GM23338 (cell line): ENCODE data around the gene ERP27. TPM values are rescaled to one million over a fixed set of nuclear protein-coding genes. Genes with fewer than 3 reads are reported as not detected.

ENCODE experiments used
- ATAC-seq: fragments of 200-7000 bp; cut with Tn5 transposase; 3 replicates; pipeline ENCODE4 v1.9.1; 2020
- DNase-seq: peaks from one replicate; pipeline ENCODE4 v3.0.0-alpha.2; 2015; ENCODE audit warnings: low spot score
- H2AFZ ChIP-seq: fragments of 200-600 bp; sonication (generic); 2 replicates; pipeline ENCODE4 v1.8.0; 2016; ENCODE audit warnings: antibody characterized with exemption, mild to moderate bottlenecking, moderate library complexity
- H3F3A ChIP-seq: fragments of 200-600 bp; sonication (generic); replicated peaks from 2 replicates; pipeline ENCODE4 v1.8.0; 2017; ENCODE audit warnings: antibody characterized with exemption, mixed run types, low read depth
- H3K27ac ChIP-seq: fragments of 200-600 bp; sonication (generic); 2 replicates; pipeline ENCODE4 v1.6.1; 2016; ENCODE audit warnings: low read depth
- H3K27me3 ChIP-seq: fragments of 200-600 bp; sonication (generic); 2 replicates; pipeline ENCODE4 v1.8.0; 2016; ENCODE audit warnings: mild to moderate bottlenecking, mixed run types, moderate library complexity; ENCODE audit not compliant: insufficient read depth
- H3K36me3 ChIP-seq: fragments of 200-600 bp; sonication (generic); 2 replicates; pipeline ENCODE4 v1.8.0; 2016; ENCODE audit warnings: mild to moderate bottlenecking; ENCODE audit not compliant: insufficient read depth
- H3K4me1 ChIP-seq: fragments of 200-600 bp; sonication (generic); 2 replicates; pipeline ENCODE4 v1.8.0; 2016; ENCODE audit warnings: mild to moderate bottlenecking, moderate library complexity; ENCODE audit not compliant: insufficient read depth
- H3K4me2 ChIP-seq: fragments of 200-600 bp; sonication (generic); 2 replicates; pipeline ENCODE4 v1.7.1; 2017; ENCODE audit warnings: mixed run types
- H3K4me3 ChIP-seq: fragments of 200-600 bp; sonication (generic); 2 replicates; pipeline ENCODE4 v1.6.1; 2016; ENCODE audit warnings: mixed run types
- H3K79me2 ChIP-seq: fragments of 200-600 bp; sonication (generic); replicated peaks from 2 replicates; pipeline ENCODE4 v1.8.0; 2017; ENCODE audit warnings: mild to moderate bottlenecking; ENCODE audit not compliant: insufficient read depth
- H3K9me2 ChIP-seq: fragments of 200-600 bp; sonication (generic); 2 replicates; pipeline ENCODE4 v1.8.0; 2017; ENCODE audit not compliant: insufficient read depth
- H4K20me1 ChIP-seq: fragments of 200-600 bp; sonication (generic); replicated peaks from 2 replicates; pipeline ENCODE4 v1.8.0; 2017; ENCODE audit warnings: mild to moderate bottlenecking; ENCODE audit not compliant: insufficient read depth
- H3K27ac Mint-ChIP-seq: 2 replicates; pipeline ENCODE4 v1.8.0; 2020; ENCODE audit warnings: inconsistent platforms, mild to moderate bottlenecking, moderate library complexity, mixed read lengths
- H3K27me3 Mint-ChIP-seq: 3 replicates; pipeline ENCODE4 v1.8.0; 2022; ENCODE audit warnings: low read depth, mild to moderate bottlenecking, moderate library complexity, mixed read lengths, inconsistent platforms; ENCODE audit not compliant: insufficient read depth, poor library complexity
- H3K36me3 Mint-ChIP-seq: 3 replicates; pipeline ENCODE4 v1.8.0; 2021; ENCODE audit warnings: low read depth, mild to moderate bottlenecking, inconsistent platforms, moderate library complexity, mixed read lengths
- H3K4me1 Mint-ChIP-seq: 3 replicates; pipeline ENCODE4 v1.8.0; 2020; ENCODE audit warnings: mild to moderate bottlenecking, inconsistent platforms, mixed read lengths
- H3K4me3 Mint-ChIP-seq: 3 replicates; pipeline ENCODE4 v1.8.0; 2021; ENCODE audit warnings: moderate library complexity, mild to moderate bottlenecking, inconsistent platforms, mixed read lengths
- H3K9me3 Mint-ChIP-seq: 3 replicates; pipeline ENCODE4 v1.8.0; 2020; ENCODE audit warnings: moderate library complexity, mild to moderate bottlenecking, inconsistent platforms, mixed read lengths
- EZH2 ChIP-seq: fragments of 200-600 bp; sonication (generic); IDR thresholded peaks from one replicate; pipeline ENCODE4 v1.8.0; 2017; ENCODE audit warnings: antibody characterized with exemption, mild to moderate bottlenecking, low read depth; ENCODE audit not compliant: unreplicated experiment
- JUNB ChIP-seq: IDR thresholded peaks from one replicate; pipeline ENCODE4 v1.6.1; 2016; ENCODE audit warnings: antibody characterized with exemption; ENCODE audit not compliant: unreplicated experiment
- ZNF114 ChIP-seq: fragments of 250-450 bp; sonication (Bioruptor Pico); IDR thresholded peaks from 2 replicates; pipeline ENCODE4 v1.5.0; 2020; ENCODE audit warnings: mild to moderate bottlenecking, moderate library complexity
- polyA plus RNA-seq: library from polyadenylated mRNA; unstranded; fragments of >200 nt; fragmentation: Nextera tagmentation; extraction: Ambion mirVana; gene quantifications from 2 replicates; pipeline ENCODE4 v1.2.1, GENCODE V29; 2016
- total RNA-seq: library from RNA; depleted of rRNA; stranded (reverse); fragments of >200 nt; shearing (Covaris generic); gene quantifications from 2 replicates; pipeline ENCODE4 v1.2.3, GENCODE V29; 2014
- TF ChIP-seq, protein P1 (sequence below): IDR thresholded peaks from 2 replicates; pipeline ENCODE4 v1.6.1; 2016; ENCODE audit warnings: antibody characterized with exemption
- TF ChIP-seq, protein P2 (sequence below): fragments of 250-450 bp; sonication (Bioruptor Pico); IDR thresholded peaks from 2 replicates; pipeline ENCODE4 v1.5.0; 2020; ENCODE audit warnings: mild to moderate bottlenecking, moderate library complexity
- TF ChIP-seq, protein P3 (sequence below): IDR thresholded peaks from one replicate; pipeline ENCODE4 v1.6.1; 2018; ENCODE audit warnings: antibody characterized with exemption; ENCODE audit not compliant: unreplicated experiment

The ERP27 gene
- total and polyA plus RNA-seq, 2 experiments from 2014 or later: not detected

DNA sequence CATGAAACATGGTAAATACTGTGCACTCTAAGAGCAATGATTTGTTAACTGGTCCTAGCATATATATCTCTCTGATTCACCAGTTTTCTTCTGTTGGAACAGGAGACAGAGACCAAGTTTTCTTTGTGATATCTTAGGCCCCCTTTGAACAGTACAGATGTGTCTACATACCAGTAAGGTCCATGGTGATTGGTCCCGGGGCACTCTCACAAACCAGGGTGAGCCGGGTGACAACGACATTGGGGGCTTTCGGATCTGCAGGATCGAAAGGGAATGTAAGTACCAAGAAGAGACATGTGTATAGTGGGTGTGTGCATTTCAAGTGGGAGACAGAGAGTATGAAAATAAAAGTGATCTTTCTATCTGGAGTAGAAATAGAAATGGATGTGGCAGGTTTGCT, 11.3 kb upstream of the ERP27 start:
- H3K36me3 ChIP-seq: no peaks in the 10 kb centered on the region
- H3K27me3 ChIP-seq: no peaks in the 10 kb centered on the region
- H3F3A ChIP-seq: no peaks in the 10 kb centered on the region
- DNase-seq (no peak), ATAC-seq (no peak)
- peaks cover 16% of the 10 kb centered on the region for H3K4me1 Mint-ChIP-seq
- H2AFZ ChIP-seq: no peak overlapping the region
- no peaks in the 10 kb centered on the region for H3K79me2 ChIP-seq
- no peak overlapping the region for H3K27ac Mint-ChIP-seq
- no peak overlapping the region for H3K4me2 ChIP-seq
- no peak overlapping the region for H3K27ac ChIP-seq
- H3K36me3 Mint-ChIP-seq: no peaks in the 10 kb centered on the region
- H3K4me1 ChIP-seq: no peaks in the 10 kb centered on the region; the same call in 1 of the 2 replicates
- H3K4me3 ChIP-seq: no peak overlapping the region
- no peak overlapping the region for H3K4me3 Mint-ChIP-seq
- no peaks in the 10 kb centered on the region for H3K27me3 Mint-ChIP-seq
- H4K20me1 ChIP-seq: no peaks in the 10 kb centered on the region
- TF ChIP-seq EZH2: no peak
- TF ChIP-seq JUNB: no peak
- TF ChIP-seq ZNF114 (CRISPR knock-in tag): no peak
- TF ChIP-seq, protein P1, sequence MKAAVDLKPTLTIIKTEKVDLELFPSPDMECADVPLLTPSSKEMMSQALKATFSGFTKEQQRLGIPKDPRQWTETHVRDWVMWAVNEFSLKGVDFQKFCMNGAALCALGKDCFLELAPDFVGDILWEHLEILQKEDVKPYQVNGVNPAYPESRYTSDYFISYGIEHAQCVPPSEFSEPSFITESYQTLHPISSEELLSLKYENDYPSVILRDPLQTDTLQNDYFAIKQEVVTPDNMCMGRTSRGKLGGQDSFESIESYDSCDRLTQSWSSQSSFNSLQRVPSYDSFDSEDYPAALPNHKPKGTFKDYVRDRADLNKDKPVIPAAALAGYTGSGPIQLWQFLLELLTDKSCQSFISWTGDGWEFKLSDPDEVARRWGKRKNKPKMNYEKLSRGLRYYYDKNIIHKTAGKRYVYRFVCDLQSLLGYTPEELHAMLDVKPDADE: no peak
- TF ChIP-seq, protein P2, sequence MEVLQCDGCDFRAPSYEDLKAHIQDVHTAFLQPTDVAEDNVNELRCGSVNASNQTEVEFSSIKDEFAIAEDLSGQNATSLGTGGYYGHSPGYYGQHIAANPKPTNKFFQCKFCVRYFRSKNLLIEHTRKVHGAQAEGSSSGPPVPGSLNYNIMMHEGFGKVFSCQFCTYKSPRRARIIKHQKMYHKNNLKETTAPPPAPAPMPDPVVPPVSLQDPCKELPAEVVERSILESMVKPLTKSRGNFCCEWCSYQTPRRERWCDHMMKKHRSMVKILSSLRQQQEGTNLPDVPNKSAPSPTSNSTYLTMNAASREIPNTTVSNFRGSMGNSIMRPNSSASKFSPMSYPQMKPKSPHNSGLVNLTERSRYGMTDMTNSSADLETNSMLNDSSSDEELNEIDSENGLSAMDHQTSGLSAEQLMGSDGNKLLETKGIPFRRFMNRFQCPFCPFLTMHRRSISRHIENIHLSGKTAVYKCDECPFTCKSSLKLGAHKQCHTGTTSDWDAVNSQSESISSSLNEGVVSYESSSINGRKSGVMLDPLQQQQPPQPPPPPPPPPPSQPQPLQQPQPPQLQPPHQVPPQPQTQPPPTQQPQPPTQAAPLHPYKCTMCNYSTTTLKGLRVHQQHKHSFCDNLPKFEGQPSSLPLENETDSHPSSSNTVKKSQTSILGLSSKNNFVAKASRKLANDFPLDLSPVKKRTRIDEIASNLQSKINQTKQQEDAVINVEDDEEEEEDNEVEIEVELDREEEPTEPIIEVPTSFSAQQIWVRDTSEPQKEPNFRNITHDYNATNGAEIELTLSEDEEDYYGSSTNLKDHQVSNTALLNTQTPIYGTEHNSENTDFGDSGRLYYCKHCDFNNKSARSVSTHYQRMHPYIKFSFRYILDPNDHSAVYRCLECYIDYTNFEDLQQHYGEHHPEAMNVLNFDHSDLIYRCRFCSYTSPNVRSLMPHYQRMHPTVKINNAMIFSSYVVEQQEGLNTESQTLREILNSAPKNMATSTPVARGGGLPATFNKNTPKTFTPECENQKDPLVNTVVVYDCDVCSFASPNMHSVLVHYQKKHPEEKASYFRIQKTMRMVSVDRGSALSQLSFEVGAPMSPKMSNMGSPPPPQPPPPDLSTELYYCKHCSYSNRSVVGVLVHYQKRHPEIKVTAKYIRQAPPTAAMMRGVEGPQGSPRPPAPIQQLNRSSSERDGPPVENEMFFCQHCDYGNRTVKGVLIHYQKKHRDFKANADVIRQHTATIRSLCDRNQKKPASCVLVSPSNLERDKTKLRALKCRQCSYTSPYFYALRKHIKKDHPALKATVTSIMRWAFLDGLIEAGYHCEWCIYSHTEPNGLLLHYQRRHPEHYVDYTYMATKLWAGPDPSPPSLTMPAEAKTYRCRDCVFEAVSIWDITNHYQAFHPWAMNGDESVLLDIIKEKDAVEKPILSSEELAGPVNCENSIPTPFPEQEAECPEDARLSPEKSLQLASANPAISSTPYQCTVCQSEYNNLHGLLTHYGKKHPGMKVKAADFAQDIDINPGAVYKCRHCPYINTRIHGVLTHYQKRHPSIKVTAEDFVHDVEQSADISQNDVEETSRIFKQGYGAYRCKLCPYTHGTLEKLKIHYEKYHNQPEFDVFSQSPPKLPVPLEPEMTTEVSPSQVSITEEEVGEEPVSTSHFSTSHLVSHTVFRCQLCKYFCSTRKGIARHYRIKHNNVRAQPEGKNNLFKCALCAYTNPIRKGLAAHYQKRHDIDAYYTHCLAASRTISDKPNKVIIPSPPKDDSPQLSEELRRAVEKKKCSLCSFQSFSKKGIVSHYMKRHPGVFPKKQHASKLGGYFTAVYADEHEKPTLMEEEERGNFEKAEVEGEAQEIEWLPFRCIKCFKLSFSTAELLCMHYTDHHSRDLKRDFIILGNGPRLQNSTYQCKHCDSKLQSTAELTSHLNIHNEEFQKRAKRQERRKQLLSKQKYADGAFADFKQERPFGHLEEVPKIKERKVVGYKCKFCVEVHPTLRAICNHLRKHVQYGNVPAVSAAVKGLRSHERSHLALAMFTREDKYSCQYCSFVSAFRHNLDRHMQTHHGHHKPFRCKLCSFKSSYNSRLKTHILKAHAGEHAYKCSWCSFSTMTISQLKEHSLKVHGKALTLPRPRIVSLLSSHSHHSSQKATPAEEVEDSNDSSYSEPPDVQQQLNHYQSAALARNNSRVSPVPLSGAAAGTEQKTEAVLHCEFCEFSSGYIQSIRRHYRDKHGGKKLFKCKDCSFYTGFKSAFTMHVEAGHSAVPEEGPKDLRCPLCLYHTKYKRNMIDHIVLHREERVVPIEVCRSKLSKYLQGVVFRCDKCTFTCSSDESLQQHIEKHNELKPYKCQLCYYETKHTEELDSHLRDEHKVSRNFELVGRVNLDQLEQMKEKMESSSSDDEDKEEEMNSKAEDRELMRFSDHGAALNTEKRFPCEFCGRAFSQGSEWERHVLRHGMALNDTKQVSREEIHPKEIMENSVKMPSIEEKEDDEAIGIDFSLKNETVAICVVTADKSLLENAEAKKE (CRISPR knock-in tag): no peak
- TF ChIP-seq, protein P3, sequence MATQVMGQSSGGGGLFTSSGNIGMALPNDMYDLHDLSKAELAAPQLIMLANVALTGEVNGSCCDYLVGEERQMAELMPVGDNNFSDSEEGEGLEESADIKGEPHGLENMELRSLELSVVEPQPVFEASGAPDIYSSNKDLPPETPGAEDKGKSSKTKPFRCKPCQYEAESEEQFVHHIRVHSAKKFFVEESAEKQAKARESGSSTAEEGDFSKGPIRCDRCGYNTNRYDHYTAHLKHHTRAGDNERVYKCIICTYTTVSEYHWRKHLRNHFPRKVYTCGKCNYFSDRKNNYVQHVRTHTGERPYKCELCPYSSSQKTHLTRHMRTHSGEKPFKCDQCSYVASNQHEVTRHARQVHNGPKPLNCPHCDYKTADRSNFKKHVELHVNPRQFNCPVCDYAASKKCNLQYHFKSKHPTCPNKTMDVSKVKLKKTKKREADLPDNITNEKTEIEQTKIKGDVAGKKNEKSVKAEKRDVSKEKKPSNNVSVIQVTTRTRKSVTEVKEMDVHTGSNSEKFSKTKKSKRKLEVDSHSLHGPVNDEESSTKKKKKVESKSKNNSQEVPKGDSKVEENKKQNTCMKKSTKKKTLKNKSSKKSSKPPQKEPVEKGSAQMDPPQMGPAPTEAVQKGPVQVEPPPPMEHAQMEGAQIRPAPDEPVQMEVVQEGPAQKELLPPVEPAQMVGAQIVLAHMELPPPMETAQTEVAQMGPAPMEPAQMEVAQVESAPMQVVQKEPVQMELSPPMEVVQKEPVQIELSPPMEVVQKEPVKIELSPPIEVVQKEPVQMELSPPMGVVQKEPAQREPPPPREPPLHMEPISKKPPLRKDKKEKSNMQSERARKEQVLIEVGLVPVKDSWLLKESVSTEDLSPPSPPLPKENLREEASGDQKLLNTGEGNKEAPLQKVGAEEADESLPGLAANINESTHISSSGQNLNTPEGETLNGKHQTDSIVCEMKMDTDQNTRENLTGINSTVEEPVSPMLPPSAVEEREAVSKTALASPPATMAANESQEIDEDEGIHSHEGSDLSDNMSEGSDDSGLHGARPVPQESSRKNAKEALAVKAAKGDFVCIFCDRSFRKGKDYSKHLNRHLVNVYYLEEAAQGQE: no peak
- no peaks in the 10 kb centered on the region for H3K9me3 Mint-ChIP-seq
- no peaks in the 10 kb centered on the region for H3K9me2 ChIP-seq
